Measurements from ENCODE around the gene HSD17B14.

HSD17B14 gene

DNA sequence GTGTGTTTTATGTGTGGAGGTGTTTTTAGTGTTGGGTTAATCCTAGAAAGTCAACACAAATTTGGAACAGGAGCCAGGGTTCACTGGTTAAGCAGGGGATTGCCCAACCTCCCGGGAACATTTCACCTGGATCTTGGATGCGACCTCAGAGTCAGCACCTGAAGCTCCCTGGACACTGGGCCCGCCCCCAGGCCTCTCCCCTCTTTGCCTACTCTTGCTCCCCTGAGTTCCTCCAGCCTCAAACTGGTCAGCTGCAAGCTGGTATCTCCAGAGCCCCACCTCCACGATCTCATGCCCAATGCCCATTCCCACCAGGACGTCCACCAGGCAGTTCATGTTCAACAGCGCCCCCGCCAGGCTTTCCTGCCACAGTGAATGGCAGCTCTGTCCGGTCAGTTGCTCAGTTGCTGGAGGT is 9.7 kb downstream of the HSD17B14 start:
- no peak for DNase-seq

DNA sequence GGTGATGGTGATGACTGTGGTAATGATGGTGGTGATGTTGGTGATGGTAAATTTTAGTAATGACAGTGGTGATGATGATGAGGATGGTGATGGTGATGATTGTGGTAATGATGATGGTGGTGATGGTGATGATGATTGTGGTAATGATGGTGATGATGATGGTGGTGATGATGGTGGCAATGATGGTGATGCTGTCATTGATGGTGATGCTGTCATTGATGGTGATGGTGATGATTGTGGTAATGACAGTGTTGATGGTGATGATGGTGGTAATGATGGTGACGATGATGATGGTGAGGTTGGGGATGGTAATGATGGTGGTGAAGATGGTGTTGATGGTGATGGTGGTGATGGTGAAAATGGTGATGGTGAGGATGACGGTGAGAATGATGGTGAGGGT is 13.8 kb downstream of the HSD17B14 start:
- no peak for DNase-seq

DNA sequence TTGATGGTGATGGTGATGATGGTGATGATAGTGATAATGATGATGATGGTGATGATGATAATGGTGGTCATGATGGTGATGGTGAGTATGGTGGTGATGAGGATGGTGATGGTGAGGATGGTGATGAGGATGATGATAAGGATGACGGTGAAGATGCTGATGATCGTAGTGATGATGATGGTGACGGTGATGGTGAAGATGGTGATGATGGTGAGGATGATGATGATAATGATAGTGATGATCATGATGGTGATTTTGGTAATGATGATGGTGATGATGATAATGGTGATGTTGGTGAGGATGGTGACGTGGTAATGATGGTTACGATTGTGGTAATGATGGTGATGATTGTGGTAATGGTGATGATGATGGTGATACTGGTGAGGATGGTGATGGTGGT is 14.7 kb downstream of the HSD17B14 start:
- DNase-seq: no peak

DNA sequence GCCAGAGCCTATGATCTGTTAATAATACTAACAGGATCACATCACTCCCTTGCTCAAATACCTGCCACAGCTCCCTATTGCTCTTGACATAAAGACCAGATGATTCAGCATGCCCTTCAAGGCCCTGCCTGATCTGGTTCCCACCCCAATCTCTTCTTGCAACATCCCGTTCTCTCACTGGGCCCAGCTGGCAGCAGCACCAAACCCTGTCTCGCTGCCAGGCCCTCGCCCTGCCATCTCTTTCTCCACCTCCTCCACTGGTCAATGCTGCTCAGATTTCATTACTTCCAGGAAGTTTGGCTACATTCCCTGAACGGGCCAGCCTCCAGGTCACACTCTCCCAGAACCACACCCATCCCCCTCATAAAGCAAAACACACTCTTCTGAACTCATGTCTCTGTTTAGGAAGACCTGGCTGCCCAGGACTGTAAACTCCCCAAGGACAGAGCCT is 16.9 kb downstream of the HSD17B14 start:
- DNase-seq: no peak

DNA sequence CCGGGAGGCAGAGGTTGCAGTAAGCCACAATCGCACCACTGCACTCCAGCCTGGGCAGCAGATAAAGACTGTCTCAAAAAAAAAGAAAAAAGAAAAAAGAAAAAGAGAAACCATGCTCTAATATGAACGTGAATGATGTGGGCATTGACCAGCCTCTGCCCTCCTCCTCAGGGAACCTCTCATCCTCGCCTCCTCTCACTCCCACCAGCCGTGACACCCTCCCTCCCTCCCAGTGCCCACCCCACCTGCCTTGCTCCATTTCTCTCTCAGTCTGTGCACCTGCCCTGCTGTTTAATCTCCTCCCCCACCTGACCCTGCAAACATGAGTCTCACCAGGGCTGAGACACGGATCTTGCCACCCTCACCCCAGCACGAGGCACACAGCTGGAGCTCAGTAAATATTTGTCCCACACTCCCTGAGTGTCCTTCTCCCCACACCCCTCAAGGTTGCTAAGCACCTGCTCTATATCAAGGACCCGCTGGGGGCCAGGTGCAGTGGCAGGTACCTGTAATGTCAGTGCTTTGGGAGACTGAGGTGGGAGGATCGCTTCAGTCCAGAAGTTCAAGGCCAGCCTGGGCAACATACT is 18.0 kb downstream of the HSD17B14 start:
- DNase-seq: no peak

DNA sequence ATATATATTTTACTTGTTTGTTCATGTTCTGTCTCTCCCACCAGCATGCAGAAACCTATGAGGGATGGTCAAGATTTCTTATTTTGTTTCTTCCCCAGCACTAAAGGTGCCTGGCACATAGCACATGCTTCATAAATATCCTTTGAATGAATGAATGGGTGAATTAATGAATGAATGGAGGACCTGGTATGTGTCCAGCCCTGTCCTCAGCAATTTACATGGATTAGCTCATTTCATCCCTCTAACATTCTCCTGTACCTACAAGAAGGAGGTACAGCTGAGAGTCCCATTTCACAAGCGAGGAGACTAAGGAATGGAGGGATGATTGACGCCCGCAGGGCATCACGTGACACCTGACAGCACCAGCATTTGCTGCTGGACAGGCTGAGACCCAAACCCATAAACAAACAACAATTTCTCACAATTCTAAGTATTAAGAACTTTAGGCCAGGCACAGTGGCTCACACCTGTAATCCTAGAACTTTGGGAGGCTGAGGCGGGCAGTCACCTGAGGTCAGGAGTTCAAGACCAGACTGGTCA is 18.6 kb downstream of the HSD17B14 start:
- DNase-seq: no peak

DNA sequence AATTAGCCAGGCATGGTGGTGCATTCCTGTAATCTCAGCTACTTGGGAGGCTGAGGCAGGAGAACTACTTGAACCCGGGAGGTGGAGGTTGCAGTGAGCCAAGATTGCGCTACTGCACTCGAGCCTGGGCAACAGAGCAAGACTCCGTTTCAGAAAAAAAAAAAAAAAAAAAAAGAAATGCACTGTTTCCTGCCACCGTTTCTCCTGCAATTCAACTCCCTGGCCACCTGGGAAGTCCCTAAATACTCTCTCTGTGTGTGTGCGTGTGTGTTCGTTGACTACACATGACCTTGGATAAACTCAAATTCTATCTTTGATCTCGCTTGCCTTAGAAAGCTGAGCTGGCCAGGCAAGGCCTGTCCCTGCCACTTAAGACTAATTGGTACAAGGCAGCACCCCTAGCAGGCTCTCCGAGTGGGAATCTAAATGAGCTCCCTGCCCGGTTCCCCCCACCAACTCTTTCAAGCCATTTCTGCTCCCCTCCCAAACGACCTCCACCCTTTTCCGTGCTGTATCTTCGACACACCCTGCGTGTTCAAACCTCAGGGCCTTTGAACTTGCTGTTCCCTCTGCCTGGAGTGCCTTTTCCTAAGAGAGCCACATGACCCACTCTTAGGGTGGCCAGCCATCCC is 20.3 kb downstream of the HSD17B14 start:
- no peak for DNase-seq

DNA sequence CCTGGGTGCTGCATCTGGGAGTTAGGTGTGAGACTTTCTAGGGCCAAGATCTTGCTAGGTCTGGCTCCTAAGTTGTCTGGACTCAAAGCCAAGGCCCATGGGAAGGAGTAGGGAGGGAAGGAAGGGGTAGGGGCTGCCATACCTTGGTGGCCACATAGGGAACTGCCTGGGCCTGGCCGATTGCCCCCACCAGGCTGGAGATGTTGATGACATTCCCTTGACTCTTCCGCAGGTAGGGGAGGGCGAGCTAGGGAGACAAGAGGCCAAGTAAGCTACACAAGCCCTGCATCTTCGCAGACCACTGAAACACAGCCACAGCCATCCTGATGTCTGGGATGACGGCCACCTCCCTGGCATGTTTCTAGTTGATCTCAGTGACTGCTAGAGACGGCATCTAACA is 21.4 kb downstream of the HSD17B14 start:
- no peak for DNase-seq

DNA sequence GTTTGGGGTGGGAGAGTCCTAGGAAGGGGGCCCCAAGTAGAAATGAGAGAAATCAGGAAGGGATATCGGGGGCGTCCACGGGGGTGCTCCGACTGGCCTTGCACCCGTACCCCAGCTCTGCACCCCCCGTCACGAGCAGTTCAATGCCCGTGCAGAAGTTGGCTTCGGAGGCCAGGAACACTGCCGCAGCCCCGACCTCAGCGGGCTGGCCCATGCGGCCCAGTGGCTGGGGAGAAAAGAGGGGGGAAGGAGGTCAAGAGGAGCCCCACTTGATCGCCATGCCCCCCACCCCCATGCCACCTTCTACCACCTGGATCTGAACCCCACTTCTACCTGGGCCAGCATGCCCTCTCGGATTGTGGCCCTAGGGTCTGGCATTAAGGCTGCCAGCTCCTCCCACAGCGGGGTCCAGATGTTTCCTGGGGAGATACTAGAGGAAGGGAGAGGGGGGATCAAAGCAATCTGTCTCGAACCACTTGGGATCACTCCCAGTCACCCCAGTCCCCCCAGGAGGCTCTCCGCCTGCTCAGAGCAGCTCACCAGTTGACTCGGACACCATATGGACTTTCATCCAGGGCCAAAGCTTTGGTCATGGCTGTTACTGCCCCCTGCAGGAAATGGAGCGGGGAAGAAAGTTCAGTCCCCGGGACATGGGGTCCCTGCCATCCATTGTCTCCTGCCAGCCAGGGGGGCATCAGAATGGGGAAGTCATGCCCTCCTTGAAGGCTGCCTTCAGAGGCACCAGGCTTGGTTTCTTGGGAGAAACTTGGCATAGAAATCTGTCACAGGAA is 23.0 kb downstream of the HSD17B14 start:
- peak; percentile 11 to 20 for DNase-seq

DNA sequence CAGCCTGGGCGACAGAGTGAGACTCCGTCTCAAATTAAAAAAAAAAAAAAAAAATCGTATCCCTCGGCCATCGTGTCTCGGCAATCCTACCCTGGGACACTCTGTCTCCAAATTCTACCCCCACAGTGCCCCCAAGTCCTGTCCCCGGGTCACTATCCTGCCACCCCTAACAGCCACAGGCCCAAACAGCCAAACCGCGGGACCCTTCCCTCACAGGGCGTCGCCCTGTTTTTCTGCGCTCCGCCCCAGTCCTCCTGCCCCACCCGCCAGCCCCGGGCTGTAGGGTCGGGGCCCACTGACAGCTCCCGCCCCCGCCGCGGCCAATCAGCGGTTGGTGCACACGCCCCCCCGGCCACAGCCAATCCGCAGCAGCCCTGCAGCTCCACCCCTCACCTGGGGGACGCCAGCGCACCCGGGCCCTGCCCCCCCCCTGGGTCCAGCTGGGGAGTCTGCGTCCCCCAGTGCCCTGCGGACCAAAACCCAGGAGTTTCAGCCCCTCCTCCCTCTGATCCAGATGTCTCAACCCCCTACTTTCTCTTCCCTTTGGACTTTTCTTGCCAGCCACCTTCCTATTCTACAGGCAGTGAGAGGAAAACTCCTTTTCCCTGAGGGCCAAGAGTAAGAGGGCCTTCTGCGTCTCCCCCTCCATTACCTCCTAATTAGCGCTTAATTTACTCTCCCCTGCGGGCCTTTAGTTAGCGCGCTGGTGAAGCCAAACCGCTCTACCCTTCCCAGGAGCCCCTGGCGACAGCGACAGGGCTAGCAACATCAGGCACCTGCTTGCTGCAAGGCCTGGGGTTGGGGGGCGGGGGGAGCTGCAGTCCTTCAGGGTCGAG is 24.0 kb downstream of the HSD17B14 start:
- DNase-seq: peak; percentile 35 to 67

DNA sequence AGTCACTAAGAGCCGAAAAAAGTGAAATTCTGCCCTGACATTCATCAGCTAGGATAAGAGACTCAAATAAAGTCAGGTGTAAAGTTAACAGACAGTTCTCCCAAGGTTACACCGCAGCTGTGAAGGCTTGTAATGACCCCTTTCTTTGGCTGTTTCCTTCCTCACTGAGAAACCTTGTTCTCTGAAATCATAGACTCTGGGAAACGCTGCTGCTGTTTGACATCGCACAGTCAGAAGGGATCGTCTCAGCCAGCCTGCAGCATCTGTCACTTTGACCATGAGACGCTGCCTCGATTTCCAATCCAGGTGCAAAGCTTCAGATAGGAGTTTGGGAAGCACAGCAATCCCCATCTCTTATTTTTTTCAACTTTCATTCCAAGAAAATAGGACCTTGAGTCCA is 26.1 kb downstream of the HSD17B14 start:
- no peak for DNase-seq

DNA sequence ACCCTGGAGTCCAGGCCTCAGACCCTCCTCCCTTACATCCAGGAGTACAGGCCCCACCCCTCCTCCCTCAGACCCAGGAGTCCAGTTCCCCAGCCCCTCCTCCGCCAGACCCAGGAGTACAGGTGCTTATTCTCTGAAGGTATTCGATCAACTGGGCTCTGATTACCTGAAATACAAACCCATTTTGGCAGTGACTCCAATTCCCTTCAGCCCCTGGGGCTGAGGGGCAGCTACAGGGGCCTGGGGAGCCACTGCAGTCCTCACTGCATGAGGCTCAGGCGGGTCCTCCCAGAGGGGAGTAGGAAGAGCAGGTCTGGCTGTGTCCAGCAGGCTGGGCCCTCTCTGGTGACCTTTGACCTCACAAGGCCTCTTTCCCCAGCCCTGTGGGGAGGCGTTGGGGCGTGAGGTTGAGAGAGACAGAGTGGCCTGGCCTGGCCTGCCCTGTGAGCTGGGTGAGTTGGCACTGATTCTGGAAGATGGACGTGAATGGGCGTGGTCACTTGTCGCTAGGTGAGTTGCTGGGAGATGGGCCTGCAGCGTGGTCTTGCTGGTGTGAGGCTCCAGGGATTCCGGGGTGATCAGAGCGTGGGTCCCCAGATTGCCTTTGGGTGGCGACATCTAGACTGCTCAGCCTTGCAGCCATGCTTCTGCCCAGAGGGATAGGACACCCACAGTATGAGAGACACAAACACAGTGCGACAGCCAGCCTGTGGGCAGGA is 28.5 kb downstream of the HSD17B14 start:
- no peak for DNase-seq

DNA sequence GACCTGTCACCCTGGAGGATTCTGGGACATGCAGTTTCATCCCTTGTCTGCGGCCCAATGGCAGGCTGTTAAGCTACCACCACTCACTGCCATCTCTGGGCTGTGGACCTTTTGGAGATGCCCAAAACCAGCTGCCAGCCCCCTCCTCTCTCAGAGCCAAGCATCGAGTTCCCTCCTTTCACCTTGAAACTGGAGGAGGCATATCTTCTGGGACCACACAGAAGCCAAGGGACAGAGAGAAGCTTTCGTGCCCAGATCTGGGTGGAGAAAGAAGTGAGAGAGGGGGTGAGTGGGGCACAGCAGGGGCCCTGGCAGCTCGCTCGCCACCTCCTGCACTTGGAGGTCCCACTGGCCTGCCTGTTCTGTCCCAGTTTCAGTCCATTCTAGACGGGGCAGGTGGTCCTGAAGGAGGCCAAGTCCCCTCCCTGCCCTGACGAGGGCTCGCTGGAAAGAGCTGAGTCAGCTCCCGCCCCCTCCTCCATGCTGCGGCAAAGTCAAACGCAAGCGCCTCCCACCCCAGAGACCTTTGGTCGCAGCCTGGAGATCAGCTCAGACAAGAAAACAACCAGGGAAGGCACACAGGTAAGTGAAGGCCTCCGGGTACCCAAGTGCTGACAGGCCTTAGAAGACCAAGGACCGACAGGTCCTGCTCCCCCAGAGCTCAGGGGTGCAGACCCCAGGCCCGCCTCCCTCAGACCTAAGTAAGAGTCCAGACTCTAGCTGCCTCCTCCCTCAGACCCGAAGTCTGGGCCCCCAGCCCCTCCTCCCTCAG is 29.3 kb downstream of the HSD17B14 start:
- peak in 1 of 2 donors; percentile 41 for DNase-seq

DNA sequence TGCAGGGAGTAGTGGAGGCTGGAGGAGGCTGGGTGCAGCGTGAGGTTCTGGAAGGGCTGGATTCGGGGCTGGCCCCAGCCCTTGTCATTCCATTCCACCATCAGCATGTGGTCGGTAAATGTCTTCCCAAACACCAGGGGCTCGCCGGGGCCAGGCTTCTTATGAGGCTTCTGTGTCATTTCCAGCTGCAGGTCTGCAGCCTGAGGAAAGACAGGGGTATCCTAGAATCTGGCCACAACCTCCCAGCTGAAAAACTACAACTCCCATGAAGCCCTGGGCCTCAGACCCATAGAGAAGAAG is 29.8 kb downstream of the HSD17B14 start:
- peak in 1 of 2 donors; percentile 37 for DNase-seq

DNA sequence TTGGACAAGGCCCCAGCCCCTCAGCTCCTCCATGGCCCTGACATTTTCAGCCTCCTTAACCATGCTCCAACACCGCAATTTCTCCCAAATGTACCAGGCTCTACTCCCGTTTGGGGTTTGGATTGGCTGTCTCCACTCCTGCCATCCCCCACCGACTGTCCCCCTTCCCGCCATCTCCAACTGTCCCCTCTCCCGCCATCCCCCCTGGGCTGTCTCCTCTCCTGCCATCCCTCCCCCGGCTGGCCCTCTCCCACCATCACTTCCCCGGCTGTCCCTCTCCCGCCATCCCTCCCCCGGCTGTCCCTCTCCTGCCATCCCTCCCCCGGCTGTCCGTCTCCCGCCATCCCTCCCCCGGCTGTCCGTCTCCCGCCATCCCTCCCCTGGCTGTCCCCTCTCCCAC is 30.8 kb downstream of the HSD17B14 start:
- no peak for DNase-seq

DNA sequence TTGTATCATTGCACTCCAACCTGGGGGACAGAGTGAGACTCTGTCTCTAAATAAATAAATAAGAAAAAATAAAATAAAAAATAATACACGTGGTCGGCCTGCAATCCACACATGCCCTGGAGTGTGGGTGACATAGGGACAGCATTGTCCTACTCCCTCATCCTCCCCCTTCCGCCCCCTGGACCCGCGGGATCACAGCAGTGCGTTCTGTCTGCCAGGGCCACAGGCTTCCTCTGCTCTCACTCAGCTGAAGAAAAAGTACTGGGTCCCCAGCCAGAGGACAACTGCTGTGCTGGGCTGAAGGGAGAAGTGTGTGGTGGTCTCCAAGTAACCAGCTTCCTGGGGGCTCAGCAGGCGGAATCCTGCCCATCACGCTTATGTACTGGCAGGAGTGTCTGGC is 31.8 kb downstream of the HSD17B14 start:
- no peak for DNase-seq

DNA sequence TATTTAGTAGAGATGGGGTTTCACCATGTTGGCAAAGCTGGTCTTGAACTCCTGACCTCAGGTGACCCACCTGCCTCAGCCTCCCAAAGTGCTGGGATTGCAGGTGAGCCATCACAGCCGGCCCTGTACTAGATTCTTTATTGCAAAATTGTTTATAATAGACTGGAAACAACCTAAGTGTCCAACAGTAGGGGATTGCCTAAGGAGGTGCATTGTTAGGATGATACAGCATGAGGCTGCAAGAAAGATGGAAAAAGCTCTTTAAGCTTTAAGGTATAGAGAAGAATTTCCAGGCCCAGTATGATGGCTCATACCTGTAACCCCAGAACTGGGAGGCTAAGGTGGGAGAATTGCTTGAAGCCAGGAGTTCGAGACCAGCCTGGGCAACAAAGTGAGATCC is 33.7 kb downstream of the HSD17B14 start:
- no peak for DNase-seq

DNA sequence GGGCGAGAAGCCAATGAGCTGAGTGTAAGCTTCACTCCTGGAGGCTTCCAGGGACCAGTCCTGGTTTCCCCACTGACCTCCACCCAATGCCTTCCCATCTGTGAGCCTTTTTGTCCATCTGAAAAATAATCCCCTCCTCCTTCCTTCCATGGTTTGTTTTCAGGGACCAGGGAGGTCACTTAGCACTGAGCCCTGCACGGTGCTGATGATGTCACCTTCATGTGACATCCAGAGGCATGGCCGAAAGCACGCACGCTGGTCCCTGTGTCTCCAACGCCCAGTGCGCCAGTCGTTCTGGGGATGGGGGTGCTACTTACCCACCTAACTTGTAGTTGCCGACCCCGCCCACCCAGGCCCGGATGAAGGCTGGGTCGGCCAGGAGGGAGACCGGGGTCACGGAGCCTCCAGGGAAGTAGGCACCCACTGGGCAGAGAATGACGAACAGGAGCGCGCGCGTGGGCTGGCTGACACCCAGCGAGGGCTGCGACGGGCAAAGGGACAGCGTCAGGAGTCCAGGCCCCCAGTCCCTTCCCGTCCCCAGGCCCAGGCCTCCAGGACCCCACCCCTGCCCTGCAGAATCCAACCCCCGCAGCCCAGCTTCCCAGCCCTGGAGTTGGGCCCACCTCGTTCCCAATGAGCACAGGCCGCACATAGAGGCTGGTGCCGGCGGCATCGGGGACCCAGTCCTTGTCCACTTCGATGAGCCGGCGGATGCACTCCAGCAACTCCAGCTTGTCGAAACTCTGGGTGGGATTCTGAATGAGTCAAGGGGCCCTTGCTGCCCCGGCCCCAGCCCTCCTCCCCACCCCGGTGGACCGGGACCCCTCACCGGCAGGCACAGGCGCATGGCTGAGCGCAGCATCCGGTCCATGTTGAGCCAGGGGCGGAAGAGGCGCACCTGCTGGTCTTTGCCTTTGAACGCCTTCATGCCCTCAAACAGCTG is 36.7 kb downstream of the HSD17B14 start:
- no peak for DNase-seq

DNA sequence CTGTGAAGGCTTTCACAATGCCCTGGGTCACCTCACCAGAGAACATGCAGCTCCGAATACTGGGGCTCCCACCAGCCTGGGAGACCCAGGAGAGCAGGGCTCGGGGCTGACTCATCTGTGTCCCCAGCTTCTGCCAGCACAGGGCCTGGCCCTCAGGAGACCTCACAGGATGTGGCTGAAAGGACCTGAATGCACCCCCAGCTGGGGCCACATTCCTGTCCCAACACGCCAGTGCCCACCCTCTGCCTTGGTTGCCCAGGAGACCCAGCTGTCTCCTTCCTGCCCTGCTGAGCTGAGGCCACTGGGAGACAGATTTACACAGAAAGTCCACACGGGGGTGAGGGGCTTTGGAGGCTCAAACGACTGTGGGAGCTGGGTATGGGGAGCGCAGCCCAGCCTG is 37.4 kb downstream of the HSD17B14 start:
- DNase-seq: no peak

DNA sequence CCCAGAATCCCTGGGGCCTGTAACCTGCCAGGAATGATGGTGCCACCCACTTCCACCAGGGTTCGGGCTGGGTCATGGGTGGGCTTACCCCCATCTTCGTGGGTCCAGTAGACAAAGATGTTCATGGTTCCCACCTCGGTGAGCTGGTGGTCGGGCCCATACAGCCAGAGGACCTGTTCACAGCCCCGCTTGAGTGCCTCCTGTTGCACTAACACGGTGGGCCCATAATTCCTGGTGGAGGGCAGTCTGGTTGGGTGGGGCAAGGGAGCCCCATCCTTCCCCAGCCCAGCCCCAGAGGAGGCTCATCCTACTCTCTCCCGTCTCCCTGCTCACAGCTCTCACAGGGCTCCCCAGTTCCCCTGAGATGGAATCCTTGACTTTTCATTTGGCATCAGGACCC is 39.2 kb downstream of the HSD17B14 start:
- DNase-seq: no peak

Data from inflammatory macrophage (primary cell).